ENCODE results near the gene SERTAD4. TPM values are rescaled to one million over a fixed set of nuclear protein-coding genes. Genes with fewer than 3 reads are reported as not detected.

SERTAD4 gene
- total and polyA plus RNA-seq, 4 donors = 3.7 to 14.6 (median 4.4) TPM

Other genes with a start within 250 kb of the SERTAD4 start
- 1 to 10 TPM; 3.1 to 3.9 TPM for gene HHAT, start 96.1 kb downstream of the SERTAD4 start, total RNA-seq
- 1 to 10 TPM; 1.9 to 2.0 TPM for gene HHAT, start 96.1 kb downstream of the SERTAD4 start, polyA plus RNA-seq

Measured in aorta (tissue), 4 donors.